ENCODE data around the gene IL17RC. TPM values are rescaled to one million over a fixed set of nuclear protein-coding genes. Genes with fewer than 3 reads are reported as not detected.

Gene IL17RC
- total RNA-seq, 3 donors from 2014 or later (not counting 1 experiment from before 2014, with no cell fraction given): 0.77 to 1.5 (median 1.2) TPM

- Histone ChIP-seq H3K27ac (ENCODE audit: low read length) (no peak overlapping the region), H3K36me3 (ENCODE audit: control insufficient read depth, insufficient read depth, low read length) (peaks cover 37% of the 10 kb centered on the region), H3K4me1 (ENCODE audit: control insufficient read depth, insufficient read depth, low read length) (peaks cover under 1% of the 10 kb centered on the region), H3K4me3 (ENCODE audit: low read length) (no peak overlapping the region), H3K27me3 (ENCODE audit: control insufficient read depth, insufficient read depth, low read length) (no peaks in the 10 kb centered on the region), H3K9me3 (ENCODE audit: control insufficient read depth, insufficient read depth, low read length) (no peaks in the 10 kb centered on the region)
- 98% methylated on average over 2 of the region's 2 CpGs for WGBS (ENCODE audit: insufficient coverage)
- intact Hi-C loops (cut with micrococcal nuclease): loop anchor here (10.0 kb wide), 1 partner anchor 265 kb away; the partner anchor contains the start of gene TATDN2
- Mint-ChIP-seq H3K4me3 (no peak overlapping the region), H3K9me3 (no peaks in the 10 kb centered on the region), H3K4me1 (peaks cover 7 to 15% of the 10 kb centered on the region in 2 donors), H3K36me3 (no peaks in the 10 kb centered on the region), H3K27ac (no peak overlapping the region), H3K27me3 (ENCODE audit: low read depth in 2 of 2) (no peaks in the 10 kb centered on the region)
- ATAC-seq: no peak
- no peak for DNase-seq
- TF ChIP-seq, protein P1, sequence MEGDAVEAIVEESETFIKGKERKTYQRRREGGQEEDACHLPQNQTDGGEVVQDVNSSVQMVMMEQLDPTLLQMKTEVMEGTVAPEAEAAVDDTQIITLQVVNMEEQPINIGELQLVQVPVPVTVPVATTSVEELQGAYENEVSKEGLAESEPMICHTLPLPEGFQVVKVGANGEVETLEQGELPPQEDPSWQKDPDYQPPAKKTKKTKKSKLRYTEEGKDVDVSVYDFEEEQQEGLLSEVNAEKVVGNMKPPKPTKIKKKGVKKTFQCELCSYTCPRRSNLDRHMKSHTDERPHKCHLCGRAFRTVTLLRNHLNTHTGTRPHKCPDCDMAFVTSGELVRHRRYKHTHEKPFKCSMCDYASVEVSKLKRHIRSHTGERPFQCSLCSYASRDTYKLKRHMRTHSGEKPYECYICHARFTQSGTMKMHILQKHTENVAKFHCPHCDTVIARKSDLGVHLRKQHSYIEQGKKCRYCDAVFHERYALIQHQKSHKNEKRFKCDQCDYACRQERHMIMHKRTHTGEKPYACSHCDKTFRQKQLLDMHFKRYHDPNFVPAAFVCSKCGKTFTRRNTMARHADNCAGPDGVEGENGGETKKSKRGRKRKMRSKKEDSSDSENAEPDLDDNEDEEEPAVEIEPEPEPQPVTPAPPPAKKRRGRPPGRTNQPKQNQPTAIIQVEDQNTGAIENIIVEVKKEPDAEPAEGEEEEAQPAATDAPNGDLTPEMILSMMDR (IDR thresholded peaks at IDR 0.05): no peak
Observed at GRCh38 chr3:9980251-9980650, 63.4 kb downstream of the IL17RC start.

Other genes starting within 250 kb of the IL17RC start
- gene CPNE9, start 213.3 kb upstream of the IL17RC start, total RNA-seq: under 1 TPM in 2 of 3 donors, not detected in 1; 0.43 to 0.49 TPM
- 10 to 100 TPM; 45.1 to 72.1 (median 66.5) TPM for gene BRPF1, start 185.4 kb upstream of the IL17RC start, total RNA-seq
- gene OGG1, start 167.1 kb upstream of the IL17RC start, total RNA-seq: 10 to 100 TPM; 33.4 to 52.1 (median 34.7) TPM
- gene CAMK1, start 147.2 kb upstream of the IL17RC start, total RNA-seq: 10 to 100 TPM in 1 of 3 donors, 1 to 10 TPM in 2; 7.4 to 20.4 (median 8.7) TPM
- gene TADA3, start 124.6 kb upstream of the IL17RC start, total RNA-seq: 10 to 100 TPM; 59.2 to 73.7 (median 69.2) TPM
- 100 to 1,000 TPM; 282 to 288 (median 285) TPM for gene ARPC4, start 124.0 kb upstream of the IL17RC start, total RNA-seq
- 100 to 1,000 TPM; 133 to 137 (median 136) TPM for gene TTLL3, start 106.8 kb upstream of the IL17RC start, total RNA-seq
- gene RPUSD3, start 73.1 kb upstream of the IL17RC start, total RNA-seq: 10 to 100 TPM; 27.5 to 43.9 (median 30.9) TPM
- not detected for gene CIDEC, start 36.8 kb upstream of the IL17RC start, total RNA-seq
- gene JAGN1, start 26.5 kb upstream of the IL17RC start, total RNA-seq: 10 to 100 TPM; 15.4 to 16.6 (median 15.5) TPM
- 1 to 10 TPM in 2 of 3 donors, under 1 TPM in 1; 0.28 to 2.5 (median 1.5) TPM for gene IL17RE, start 14.2 kb upstream of the IL17RC start, total RNA-seq
- gene CRELD1, start 16.7 kb downstream of the IL17RC start, total RNA-seq: 10 to 100 TPM; 29.1 to 35.6 (median 32.9) TPM
- 1 to 10 TPM; 2.2 to 5.1 (median 4.8) TPM for gene PRRT3, start 35.3 kb downstream of the IL17RC start, total RNA-seq
- 10 to 100 TPM; 48.5 to 50.4 (median 49.2) TPM for gene EMC3, start 69.7 kb downstream of the IL17RC start, total RNA-seq
- 10 to 100 TPM in 2 of 3 donors, 1 to 10 TPM in 1; 9.0 to 15.7 (median 14.6) TPM for gene FANCD2, start 109.3 kb downstream of the IL17RC start, total RNA-seq
- gene FANCD2OS, start 191.2 kb downstream of the IL17RC start, total RNA-seq: not detected
- gene BRK1, start 198.6 kb downstream of the IL17RC start, total RNA-seq: 10 to 100 TPM; 65.8 to 78.5 (median 75.0) TPM
- 100 to 1,000 TPM in 2 of 3 donors, 10 to 100 TPM in 1; 94.9 to 113 (median 102) TPM for gene VHL, start 224.7 kb downstream of the IL17RC start, total RNA-seq
- gene IRAK2, start 247.8 kb downstream of the IL17RC start, total RNA-seq: 10 to 100 TPM; 10.4 to 28.2 (median 10.9) TPM

All from natural killer cell (primary cell).